ENCODE measurements around the gene BCAS3.

DNA sequence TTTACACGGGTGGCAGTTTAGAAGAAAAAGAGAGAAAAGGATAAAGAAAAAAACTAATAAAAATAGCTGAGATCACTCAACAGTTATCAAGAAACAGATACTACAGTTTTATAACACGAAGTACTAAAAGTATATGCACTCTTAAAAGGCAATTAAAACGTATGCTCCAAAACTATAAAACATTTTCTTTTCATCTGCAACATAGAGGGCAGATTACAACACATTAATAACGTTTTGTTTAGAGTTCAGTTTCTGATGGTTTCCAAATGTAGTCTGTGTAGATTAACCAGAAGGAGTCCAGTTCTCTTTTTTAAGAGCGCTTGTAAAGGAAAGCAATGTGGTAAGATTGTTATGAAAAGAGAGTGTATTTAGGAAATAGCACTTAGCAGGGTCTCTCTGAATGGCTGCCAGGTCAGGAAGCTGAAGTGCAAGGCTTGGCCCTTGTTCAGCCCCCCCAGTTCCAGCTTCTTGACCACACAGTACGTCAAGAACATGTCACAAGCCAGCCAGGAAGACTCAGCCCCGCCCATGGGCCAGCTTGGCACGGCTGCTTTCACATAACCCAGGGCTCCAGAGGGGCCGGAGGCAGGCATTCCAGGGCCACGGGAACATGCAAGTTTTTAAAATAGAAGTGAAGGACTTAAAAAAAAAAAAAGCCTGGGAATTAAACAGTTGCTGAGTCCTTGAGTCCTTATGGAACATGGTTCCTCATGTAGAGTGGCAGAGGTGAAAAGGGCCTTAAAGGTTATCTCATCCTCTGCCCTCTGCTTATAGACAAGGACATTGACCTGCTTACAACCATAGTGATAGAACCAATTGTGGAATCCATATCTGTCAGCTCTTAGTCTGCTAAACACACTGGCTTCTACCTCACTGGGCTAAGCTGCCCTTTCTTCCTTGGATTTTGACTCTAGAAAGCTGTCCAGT, 574.6 kb downstream of the BCAS3 start:
- TF ChIP-seq, protein P1, sequence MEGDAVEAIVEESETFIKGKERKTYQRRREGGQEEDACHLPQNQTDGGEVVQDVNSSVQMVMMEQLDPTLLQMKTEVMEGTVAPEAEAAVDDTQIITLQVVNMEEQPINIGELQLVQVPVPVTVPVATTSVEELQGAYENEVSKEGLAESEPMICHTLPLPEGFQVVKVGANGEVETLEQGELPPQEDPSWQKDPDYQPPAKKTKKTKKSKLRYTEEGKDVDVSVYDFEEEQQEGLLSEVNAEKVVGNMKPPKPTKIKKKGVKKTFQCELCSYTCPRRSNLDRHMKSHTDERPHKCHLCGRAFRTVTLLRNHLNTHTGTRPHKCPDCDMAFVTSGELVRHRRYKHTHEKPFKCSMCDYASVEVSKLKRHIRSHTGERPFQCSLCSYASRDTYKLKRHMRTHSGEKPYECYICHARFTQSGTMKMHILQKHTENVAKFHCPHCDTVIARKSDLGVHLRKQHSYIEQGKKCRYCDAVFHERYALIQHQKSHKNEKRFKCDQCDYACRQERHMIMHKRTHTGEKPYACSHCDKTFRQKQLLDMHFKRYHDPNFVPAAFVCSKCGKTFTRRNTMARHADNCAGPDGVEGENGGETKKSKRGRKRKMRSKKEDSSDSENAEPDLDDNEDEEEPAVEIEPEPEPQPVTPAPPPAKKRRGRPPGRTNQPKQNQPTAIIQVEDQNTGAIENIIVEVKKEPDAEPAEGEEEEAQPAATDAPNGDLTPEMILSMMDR (IDR thresholded peaks at IDR 0.05): no peak
- no peak for TF ChIP-seq POLR2A (IDR thresholded peaks at IDR 0.05)
- peak; percentile 55 to 73 (median 70) for TF ChIP-seq POLR2AphosphoS5 (IDR thresholded peaks at IDR 0.05)
- TF ChIP-seq EP300 (IDR thresholded peaks at IDR 0.05; ENCODE audit: low read depth): peak; percentile 50

All from transverse colon (tissue), 4 donors.